OCI-LY3 (cell line): Measurements from ENCODE around the gene MRM2.

Experiments used
- H2AFZ ChIP-seq: fragments of 200-600, 300-600 bp; shearing (Covaris generic); 2 replicates; pipeline ENCODE4 v1.6.0; 2014; ENCODE audit warnings: antibody characterized with exemption, low read depth, low read length
- H3K27ac ChIP-seq: fragments of 200-600, 300-600 bp; sonication (generic); 2 replicates; pipeline ENCODE4 v1.5.1; 2014; ENCODE audit warnings: mild to moderate bottlenecking, low read length, moderate library complexity, mixed read lengths
- H3K27me3 ChIP-seq: fragments of 200-600, 300-600 bp; sonication (generic); 2 replicates; pipeline ENCODE4 v1.6.1; 2014; ENCODE audit warnings: low read depth, low read length, mixed read lengths
- H3K36me3 ChIP-seq: fragments of 200-600, 300-600 bp; sonication (generic); replicated peaks from 2 replicates; pipeline ENCODE3; 2014; ENCODE audit warnings: low read depth, low read length, mixed read lengths
- H3K4me1 ChIP-seq: fragments of 300-600, 200-600 bp; sonication (generic); 2 replicates; pipeline ENCODE4 v1.6.1; 2014; ENCODE audit warnings: low read length, mixed read lengths
- H3K4me2 ChIP-seq: fragments of 200-600, 300-600 bp; sonication (generic); 2 replicates; pipeline ENCODE4 v1.6.1; 2014; ENCODE audit warnings: low read length, mixed read lengths
- H3K4me3 ChIP-seq: fragments of 300-600, 200-600 bp; sonication (generic); 2 replicates; pipeline ENCODE4 v1.5.1; 2014; ENCODE audit warnings: antibody characterized with exemption, mild to moderate bottlenecking, low read length, moderate library complexity
- H3K79me2 ChIP-seq: fragments of 300-600, 200-600 bp; shearing (Covaris generic); 2 replicates; pipeline ENCODE4 v1.6.1; 2014; ENCODE audit warnings: mild to moderate bottlenecking, low read length, mixed read lengths
- H3K9ac ChIP-seq: fragments of 300-600, 200-600 bp; shearing (Covaris generic); 2 replicates; pipeline ENCODE4 v1.6.0; 2014; ENCODE audit warnings: mild to moderate bottlenecking, low read length, moderate library complexity
- H3K9me3 ChIP-seq: fragments of 200-600, 300-600 bp; shearing (Covaris generic); 2 replicates; pipeline ENCODE4 v1.6.1; 2014; ENCODE audit warnings: low read length, mixed read lengths; ENCODE audit not compliant: insufficient read depth
- H4K20me1 ChIP-seq: fragments of 200-600, 300-600 bp; sonication (generic); 2 replicates; pipeline ENCODE4 v1.6.1; 2016; ENCODE audit warnings: low read length, mixed read lengths; ENCODE audit not compliant: insufficient read depth
- CTCF ChIP-seq: fragments of 200-600, 300-600 bp; sonication (generic); IDR thresholded peaks from 2 replicates; pipeline ENCODE4 v1.5.1; 2014; ENCODE audit warnings: antibody characterized with exemption, low read length, low read depth
- EZH2phosphoT487 ChIP-seq: fragments of 200-600 bp; shearing (Covaris generic); IDR thresholded peaks from 2 replicates; pipeline ENCODE4 v1.6.1; 2018; ENCODE audit warnings: antibody characterized with exemption, mixed run types, low read depth

The MRM2 gene

DNA sequence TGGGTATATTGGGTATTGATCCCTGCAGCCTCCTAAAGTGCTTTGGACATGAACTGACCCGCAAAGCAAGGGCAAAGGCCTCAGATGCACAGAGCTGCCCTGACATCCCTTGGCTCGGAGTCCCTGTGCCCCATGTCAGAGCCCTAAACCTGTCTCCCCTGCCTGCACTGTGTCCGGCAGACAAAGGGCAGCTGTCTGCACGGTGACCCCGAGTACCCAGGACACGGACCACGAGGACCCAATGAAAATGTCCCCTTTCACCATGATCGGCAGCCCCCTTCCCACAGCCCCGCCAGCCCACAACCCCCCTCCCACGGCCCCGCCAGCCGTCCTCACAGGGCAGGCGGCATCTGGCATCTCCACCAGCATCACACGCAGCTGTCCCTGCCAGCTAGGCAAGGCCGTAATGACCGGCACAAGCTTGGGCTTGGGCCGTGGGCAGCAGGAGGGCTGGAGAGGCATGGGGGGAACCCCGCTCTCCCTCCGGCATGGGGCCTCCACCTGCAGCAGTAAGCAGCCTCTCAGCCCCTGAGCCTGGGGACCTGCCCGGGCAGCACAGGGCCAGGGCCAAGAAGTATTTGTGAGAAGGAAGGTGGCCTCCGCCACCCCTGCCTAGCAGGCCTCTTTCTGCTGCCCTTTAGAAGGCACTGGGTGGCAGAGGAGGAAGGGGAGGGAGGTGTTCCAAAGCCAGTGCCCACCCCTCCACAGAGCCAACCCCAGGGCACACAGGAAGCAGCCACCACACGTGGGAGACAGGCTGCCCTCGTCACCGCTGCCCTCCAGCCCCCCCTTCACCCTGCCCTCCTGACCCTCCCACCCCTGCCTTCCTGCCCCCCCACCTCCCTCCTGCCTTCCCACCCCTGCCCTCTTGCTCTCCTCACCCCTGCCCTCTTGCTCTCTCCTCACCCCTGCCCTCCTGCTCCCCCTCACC lies 10.1 kb upstream of the MRM2 start:
- Histone ChIP-seq H3K4me2 (no peak overlapping the region), H4K20me1 (no peaks in the 10 kb centered on the region), H3K27ac (no peak overlapping the region), H3K4me1 (no peaks in the 10 kb centered on the region), H3K27me3 (no peaks in the 10 kb centered on the region), H3K9ac (no peak overlapping the region), H3K79me2 (no peaks in the 10 kb centered on the region), H3K36me3 (no peaks in the 10 kb centered on the region), H3K9me3 (no peaks in the 10 kb centered on the region), H2AFZ (no peak overlapping the region), H3K4me3 (no peak overlapping the region)
- no peak for TF ChIP-seq EZH2phosphoT487

DNA sequence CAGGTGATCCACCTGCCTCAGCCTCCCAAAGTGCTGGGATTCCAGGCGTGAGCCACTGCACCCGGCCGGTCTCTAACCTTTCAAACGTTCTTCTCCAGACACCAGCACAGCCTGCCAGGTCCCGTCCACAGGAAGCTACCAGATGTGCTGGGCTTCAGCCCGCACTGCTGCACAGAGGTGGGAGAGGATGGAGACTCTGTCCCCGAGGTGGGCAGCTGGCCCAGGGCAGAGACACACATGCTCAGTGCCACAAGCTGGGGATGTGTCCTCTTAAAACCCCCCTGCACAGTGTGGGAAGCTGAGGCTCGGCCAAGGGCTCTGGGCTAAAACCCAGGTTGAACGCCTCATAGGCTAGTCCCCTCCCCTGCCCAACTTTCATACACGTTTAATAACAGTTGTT lies 9.4 kb upstream of the MRM2 start:
- Histone ChIP-seq H3K27me3 (no peaks in the 10 kb centered on the region), H2AFZ (no peak overlapping the region), H3K4me3 (no peak overlapping the region), H3K4me2 (no peak overlapping the region), H3K4me1 (no peaks in the 10 kb centered on the region), H3K36me3 (no peaks in the 10 kb centered on the region), H4K20me1 (no peaks in the 10 kb centered on the region), H3K9ac (no peak overlapping the region), H3K27ac (no peak overlapping the region), H3K79me2 (no peaks in the 10 kb centered on the region), H3K9me3 (no peaks in the 10 kb centered on the region)
- TF ChIP-seq CTCF, result no peak
- TF ChIP-seq EZH2phosphoT487, result no peak

DNA sequence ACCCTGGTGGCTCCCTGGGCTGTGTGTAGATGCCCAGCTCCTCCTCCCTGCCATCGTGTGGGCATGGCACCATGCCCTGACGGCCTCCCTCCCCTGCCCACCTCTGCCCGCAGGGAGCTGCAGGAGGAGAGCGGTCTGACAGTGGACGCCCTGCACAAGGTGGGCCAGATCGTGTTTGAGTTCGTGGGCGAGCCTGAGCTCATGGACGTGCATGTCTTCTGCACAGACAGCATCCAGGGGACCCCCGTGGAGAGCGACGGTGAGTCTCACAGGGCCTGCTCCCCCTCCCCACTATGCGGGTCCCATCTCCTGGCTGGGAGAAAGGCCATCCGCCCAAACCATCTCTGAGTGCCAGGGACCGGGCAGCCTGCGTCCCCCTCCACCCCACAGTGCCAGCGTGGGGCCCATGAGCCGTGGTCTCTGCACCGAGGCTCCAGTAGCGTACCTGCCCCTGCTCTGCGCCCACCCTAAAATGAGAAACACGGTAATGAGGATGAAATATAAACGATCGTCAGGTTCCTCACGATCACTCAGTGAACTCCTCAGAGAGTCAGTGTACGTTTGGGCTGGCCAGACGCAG lies 7.8 kb upstream of the MRM2 start:
- Histone ChIP-seq H3K4me2 (no peak overlapping the region), H3K27me3 (no peaks in the 10 kb centered on the region)

DNA sequence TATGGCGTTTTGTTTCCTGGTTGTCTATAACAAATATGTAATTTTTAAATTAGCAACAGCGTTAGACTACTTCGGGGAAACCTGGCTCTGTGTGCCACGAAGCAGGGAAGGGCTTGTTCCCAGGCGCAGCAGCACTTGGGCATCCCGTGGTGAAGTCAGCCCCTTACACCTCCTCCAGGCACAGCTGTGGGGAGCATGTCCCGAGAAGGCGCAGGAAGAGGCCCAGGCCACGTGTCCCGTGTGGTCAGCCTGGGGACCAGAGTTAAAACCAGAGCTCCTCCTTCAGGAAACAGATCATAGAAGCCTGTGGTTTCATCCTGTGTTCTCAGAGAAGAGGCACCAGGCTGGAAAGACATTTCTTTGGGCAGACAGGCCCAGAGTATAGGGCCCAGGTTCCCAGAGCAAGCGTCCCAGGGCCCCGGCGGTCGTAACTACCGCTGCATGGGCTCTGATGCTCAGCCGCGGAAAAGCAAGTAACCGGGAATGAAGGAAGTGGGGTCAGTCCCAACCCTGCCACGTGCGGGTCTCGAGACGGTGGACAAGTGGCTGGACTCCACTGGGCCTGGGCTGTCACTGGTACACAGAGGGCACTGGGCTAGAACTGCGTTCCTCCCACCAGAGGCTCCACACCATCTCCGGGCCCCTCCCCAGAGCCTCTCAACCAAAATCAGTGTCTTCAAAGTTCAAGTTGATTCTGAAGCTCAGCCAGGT lies 7.1 kb upstream of the MRM2 start:
- H3K27me3 ChIP-seq, result no peaks in the 10 kb centered on the region
- no peak overlapping the region for H3K9ac ChIP-seq
- H2AFZ ChIP-seq, result no peak overlapping the region
- no peak overlapping the region for H3K4me2 ChIP-seq
- H3K4me1 ChIP-seq, result no peaks in the 10 kb centered on the region
- TF ChIP-seq EZH2phosphoT487 (no peak), CTCF (no peak)
- no peaks in the 10 kb centered on the region for H3K9me3 ChIP-seq
- H3K36me3 ChIP-seq, result no peaks in the 10 kb centered on the region
- no peak overlapping the region for H3K4me3 ChIP-seq
- no peaks in the 10 kb centered on the region for H3K79me2 ChIP-seq
- H4K20me1 ChIP-seq, result no peaks in the 10 kb centered on the region
- H3K27ac ChIP-seq, result no peak overlapping the region

More for the DNA sequence above, 7.8 kb upstream of the MRM2 start:
- Histone ChIP-seq H3K9me3 (no peaks in the 10 kb centered on the region), H3K4me1 (no peaks in the 10 kb centered on the region), H3K27ac (no peak overlapping the region), H2AFZ (no peak overlapping the region), H3K36me3 (no peaks in the 10 kb centered on the region), H4K20me1 (no peaks in the 10 kb centered on the region), H3K4me3 (no peak overlapping the region), H3K9ac (no peak overlapping the region), H3K79me2 (no peaks in the 10 kb centered on the region)
- TF ChIP-seq EZH2phosphoT487, result no peak
- TF ChIP-seq CTCF, result no peak
